IMR-90 (cell line): Measurements from ENCODE around the gene NEIL1. TPM values are rescaled to one million over a fixed set of nuclear protein-coding genes. Genes with fewer than 3 reads are reported as not detected.

Source experiments
- microRNA-seq, 2 experiments: library from miRNA; stranded (forward) in 1 of 2; unstranded in 1 of 2; fragments of 10-50 nt in 1 of 2; fragments of <30 nt in 1 of 2; gene quantifications in 1 of 2; microRNA quantifications in 1 of 2; one replicate each; pipeline versions ENCODE3 to v1.1.0; 2013 to 2020; ENCODE audit not compliant: insufficient read depth in 1 of 2, insufficient read length in 1 of 2, unreplicated experiment in 1 of 2
- polyA plus RNA-seq, 3 experiments: library from polyadenylated mRNA; depleted of rRNA; stranded (reverse); fragments of >200 nt; gene quantifications; 2 replicates each; pipeline ENCODE4 v1.2.3, GENCODE V29; 2012; ENCODE audit warnings: low replicate concordance in 1 of 3
- total RNA-seq: library from RNA; depleted of rRNA; stranded (reverse); fragments of >200 nt; gene quantifications from 2 replicates; pipeline ENCODE4 v1.2.3, GENCODE V29; 2012; rRNA removed

The NEIL1 gene
- total and polyA plus RNA-seq, 2 of the 4 experiments (the other 2 are of a cell fraction): 1.1 to 3.6 TPM

Small RNA genes lying within 50 kb of the gene (microRNA-seq; reads per million reads assigned to microRNA genes)
- not detected for gene MIR631 (ENCODE audit: unreplicated experiment)

Other genes with a start within 250 kb of the NEIL1 start
- 1.3 and 1.9 TPM in 2 replicates for gene C15orf39, start 145.2 kb upstream of the NEIL1 start, total RNA-seq
- gene C15orf39, start 145.2 kb upstream of the NEIL1 start, polyA plus RNA-seq (2012; rRNA removed): 5.7 and 7.0 TPM in 2 replicates
- not detected in 2 replicates for gene GOLGA6C, start 88.7 kb upstream of the NEIL1 start, total RNA-seq
- not detected in 2 replicates for gene GOLGA6C, start 88.7 kb upstream of the NEIL1 start, polyA plus RNA-seq (2012; rRNA removed)
- not detected in 2 replicates for gene GOLGA6D, start 64.2 kb upstream of the NEIL1 start, total RNA-seq
- gene GOLGA6D, start 64.2 kb upstream of the NEIL1 start, polyA plus RNA-seq (2012; rRNA removed): not detected in 2 replicates
- gene COMMD4, start 11.0 kb upstream of the NEIL1 start, total RNA-seq: 91.2 and 95.5 TPM in 2 replicates
- 133 and 162 TPM in 2 replicates for gene COMMD4, start 11.0 kb upstream of the NEIL1 start, polyA plus RNA-seq (2012; rRNA removed)
- 29.7 and 34.8 TPM in 2 replicates for gene MAN2C1, start 21.6 kb downstream of the NEIL1 start, total RNA-seq
- 153 and 157 TPM in 2 replicates for gene MAN2C1, start 21.6 kb downstream of the NEIL1 start, polyA plus RNA-seq (2012; rRNA removed)
- 25.6 and 31.5 TPM in 2 replicates for gene SIN3A, start 104.7 kb downstream of the NEIL1 start, total RNA-seq
- 21.2 and 25.3 TPM in 2 replicates for gene SIN3A, start 104.7 kb downstream of the NEIL1 start, polyA plus RNA-seq (2012; rRNA removed)
- 20.0 and 26.5 TPM in 2 replicates for gene PTPN9, start 232.3 kb downstream of the NEIL1 start, total RNA-seq
- gene PTPN9, start 232.3 kb downstream of the NEIL1 start, polyA plus RNA-seq (2012; rRNA removed): 26.3 and 38.9 TPM in 2 replicates